ENCODE results near the gene PRKACG. TPM values are rescaled to one million over a fixed set of nuclear protein-coding genes. Genes with fewer than 3 reads are reported as not detected.

PRKACG gene
- total RNA-seq, 1 donor from 2014 or later: not detected

DNA sequence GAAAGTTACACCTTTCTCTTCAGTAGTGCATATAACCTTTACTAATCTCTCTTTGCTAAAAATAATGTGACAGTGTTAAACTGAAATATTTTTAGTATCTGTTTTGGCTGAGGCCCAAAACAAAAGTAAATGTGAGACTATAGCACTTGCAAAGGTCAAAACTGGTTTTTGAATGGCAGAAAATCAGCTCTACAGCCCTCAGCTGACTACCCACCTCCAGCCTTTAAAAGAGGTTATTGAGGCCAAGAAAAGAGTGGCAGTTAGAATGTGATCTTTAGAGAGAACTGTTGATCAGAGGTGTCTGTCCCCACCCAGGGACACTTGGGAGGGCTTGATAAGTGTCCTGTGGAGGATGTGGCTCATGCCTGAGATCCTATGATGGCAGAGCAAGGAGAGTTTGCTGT, 30.9 kb downstream of the PRKACG start:
- H3K27ac ChIP-seq: no peak overlapping the region
- H3K9me3 ChIP-seq: no peaks in the 10 kb centered on the region
- intact Hi-C loops (cut with DNase I): no loop called here
- H3K4me3 ChIP-seq: no peak overlapping the region
- H3K27me3 ChIP-seq (ENCODE audit: low read depth): no peaks in the 10 kb centered on the region
- TF ChIP-seq, protein P1, sequence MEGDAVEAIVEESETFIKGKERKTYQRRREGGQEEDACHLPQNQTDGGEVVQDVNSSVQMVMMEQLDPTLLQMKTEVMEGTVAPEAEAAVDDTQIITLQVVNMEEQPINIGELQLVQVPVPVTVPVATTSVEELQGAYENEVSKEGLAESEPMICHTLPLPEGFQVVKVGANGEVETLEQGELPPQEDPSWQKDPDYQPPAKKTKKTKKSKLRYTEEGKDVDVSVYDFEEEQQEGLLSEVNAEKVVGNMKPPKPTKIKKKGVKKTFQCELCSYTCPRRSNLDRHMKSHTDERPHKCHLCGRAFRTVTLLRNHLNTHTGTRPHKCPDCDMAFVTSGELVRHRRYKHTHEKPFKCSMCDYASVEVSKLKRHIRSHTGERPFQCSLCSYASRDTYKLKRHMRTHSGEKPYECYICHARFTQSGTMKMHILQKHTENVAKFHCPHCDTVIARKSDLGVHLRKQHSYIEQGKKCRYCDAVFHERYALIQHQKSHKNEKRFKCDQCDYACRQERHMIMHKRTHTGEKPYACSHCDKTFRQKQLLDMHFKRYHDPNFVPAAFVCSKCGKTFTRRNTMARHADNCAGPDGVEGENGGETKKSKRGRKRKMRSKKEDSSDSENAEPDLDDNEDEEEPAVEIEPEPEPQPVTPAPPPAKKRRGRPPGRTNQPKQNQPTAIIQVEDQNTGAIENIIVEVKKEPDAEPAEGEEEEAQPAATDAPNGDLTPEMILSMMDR (IDR thresholded peaks at IDR 0.05): no peak
- no peak for DNase-seq
- ATAC-seq: no peak
- H3K36me3 ChIP-seq: no peaks in the 10 kb centered on the region
- no peaks in the 10 kb centered on the region for H3K4me1 ChIP-seq

DNA sequence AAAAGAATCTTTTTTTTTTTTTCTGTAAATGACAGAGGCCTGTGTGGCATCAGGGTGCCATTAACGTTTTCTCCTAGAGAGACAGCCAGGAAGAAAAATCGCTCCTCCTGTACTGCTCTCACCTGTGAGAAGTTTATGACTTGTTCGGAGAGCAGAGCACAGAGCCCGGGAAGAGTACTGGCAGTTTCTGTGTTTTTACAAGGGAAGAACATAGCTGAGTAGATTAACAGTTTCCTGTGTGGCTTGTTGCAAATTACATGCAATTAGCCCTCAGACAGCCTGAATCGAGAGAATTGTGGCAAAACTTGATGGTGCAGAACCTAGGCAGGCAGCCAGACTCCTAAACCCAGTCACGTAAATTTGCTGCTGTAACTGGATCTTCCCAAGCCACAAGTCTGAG, 32.1 kb downstream of the PRKACG start:
- intact Hi-C loops (cut with DNase I): no loop called here

DNA sequence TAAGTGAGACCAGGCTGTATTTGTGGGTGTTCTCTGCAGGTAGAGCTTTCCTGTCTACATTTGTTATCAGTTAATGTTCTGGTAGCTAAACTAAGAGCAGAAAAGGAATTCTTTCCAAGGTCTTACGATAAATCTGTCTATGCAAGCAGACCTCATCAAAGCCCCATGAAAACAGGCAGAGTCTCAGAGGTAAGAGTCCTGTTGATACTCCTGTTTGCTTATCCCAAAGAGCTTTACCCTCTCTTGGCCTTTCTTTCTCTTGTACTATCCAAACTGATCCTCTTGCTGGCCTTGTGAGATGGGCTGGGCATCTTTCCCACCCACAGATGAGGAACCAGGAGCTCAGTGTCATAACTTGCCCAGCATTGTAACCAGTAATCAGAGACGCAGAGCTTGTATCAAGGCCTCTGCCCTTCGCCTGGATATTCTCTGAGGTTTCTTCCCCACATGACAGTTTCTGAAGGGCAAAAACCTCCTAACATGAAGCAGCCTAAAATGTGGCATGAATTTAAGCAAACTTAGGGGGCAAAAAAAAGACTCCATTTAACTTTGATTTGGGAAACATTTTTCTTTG, 33.5 kb downstream of the PRKACG start:
- H3K27ac ChIP-seq: no peak overlapping the region
- DNase-seq (no peak), ATAC-seq (no peak)
- H3K9me3 ChIP-seq: no peaks in the 10 kb centered on the region
- intact Hi-C loops (cut with DNase I): no loop called here
- no peak overlapping the region for H3K4me3 ChIP-seq
- H3K36me3 ChIP-seq: no peaks in the 10 kb centered on the region
- peaks cover 4% of the 10 kb centered on the region for H3K4me1 ChIP-seq
- no peaks in the 10 kb centered on the region for H3K27me3 ChIP-seq (ENCODE audit: low read depth)
- TF ChIP-seq, protein P1 (IDR thresholded peaks at IDR 0.05): no peak

More for the DNA sequence above, 32.1 kb downstream of the PRKACG start:
- no peaks in the 10 kb centered on the region for H3K9me3 ChIP-seq
- H3K27ac ChIP-seq: no peak overlapping the region
- H3K4me3 ChIP-seq: no peak overlapping the region
- H3K36me3 ChIP-seq: no peaks in the 10 kb centered on the region
- no peaks in the 10 kb centered on the region for H3K27me3 ChIP-seq (ENCODE audit: low read depth)
- H3K4me1 ChIP-seq: no peaks in the 10 kb centered on the region
- DNase-seq (no peak), ATAC-seq (no peak)
- TF ChIP-seq, protein P1 (IDR thresholded peaks at IDR 0.05): no peak

GRCh38 chr9:68979538-68980314, 34.2 kb downstream of the PRKACG start:
- TF ChIP-seq, protein P1 (IDR thresholded peaks at IDR 0.05): no peak
- Histone ChIP-seq H3K27me3 (ENCODE audit: low read depth) (no peaks in the 10 kb centered on the region), H3K9me3 (no peaks in the 10 kb centered on the region), H3K4me3 (no peak overlapping the region), H3K4me1 (peaks cover 4% of the 10 kb centered on the region), H3K36me3 (no peaks in the 10 kb centered on the region), H3K27ac (no peak overlapping the region)
- intact Hi-C loops (cut with DNase I): no loop called here
- DNase-seq (no peak), ATAC-seq (peak in 1 of 2 donors; percentile 31)

- intact Hi-C loops (cut with DNase I): no loop called here
These were observed 35.4 kb downstream of the PRKACG start for GRCh38 chr9:68978501-68978900.

More at GRCh38 chr9:68978501-68978900, 35.4 kb downstream of the PRKACG start:
- H3K9me3 ChIP-seq: no peaks in the 10 kb centered on the region
- no peak overlapping the region for H3K4me3 ChIP-seq
- no peaks in the 10 kb centered on the region for H3K27me3 ChIP-seq (ENCODE audit: low read depth)
- H3K27ac ChIP-seq: no peak overlapping the region
- H3K36me3 ChIP-seq: no peaks in the 10 kb centered on the region
- DNase-seq (no peak), ATAC-seq (no peak)
- TF ChIP-seq, protein P1 (IDR thresholded peaks at IDR 0.05): no peak
- peaks cover 4% of the 10 kb centered on the region for H3K4me1 ChIP-seq

Measured in lower lobe of right lung (tissue), 2 donors.